GM12875 (cell line): Measurements from ENCODE around the gene PLEKHH1.

Experiments used
- H3K4me3 ChIP-seq: one replicate; pipeline ENCODE4 v1.5.1; 2011; ENCODE audit warnings: low read depth, low read length, control low read depth
- TF ChIP-seq, protein P1 (sequence below): IDR thresholded peaks from 2 replicates; pipeline ENCODE4 v1.5.1; 2011; ENCODE audit warnings: low read depth, mild to moderate bottlenecking, control low read depth, inconsistent platforms, low read length, moderate library complexity, borderline replicate concordance; ENCODE audit not compliant: insufficient read depth

PLEKHH1 gene

GRCh38 chr14:67532998-67533753 is at the start of gene PLEKHH1:
PLEKHH1 (plus strand) TSS chr14:67533290; CDS start chr14:67541868, 8,578 bp downstream.
- TF ChIP-seq, protein P1, sequence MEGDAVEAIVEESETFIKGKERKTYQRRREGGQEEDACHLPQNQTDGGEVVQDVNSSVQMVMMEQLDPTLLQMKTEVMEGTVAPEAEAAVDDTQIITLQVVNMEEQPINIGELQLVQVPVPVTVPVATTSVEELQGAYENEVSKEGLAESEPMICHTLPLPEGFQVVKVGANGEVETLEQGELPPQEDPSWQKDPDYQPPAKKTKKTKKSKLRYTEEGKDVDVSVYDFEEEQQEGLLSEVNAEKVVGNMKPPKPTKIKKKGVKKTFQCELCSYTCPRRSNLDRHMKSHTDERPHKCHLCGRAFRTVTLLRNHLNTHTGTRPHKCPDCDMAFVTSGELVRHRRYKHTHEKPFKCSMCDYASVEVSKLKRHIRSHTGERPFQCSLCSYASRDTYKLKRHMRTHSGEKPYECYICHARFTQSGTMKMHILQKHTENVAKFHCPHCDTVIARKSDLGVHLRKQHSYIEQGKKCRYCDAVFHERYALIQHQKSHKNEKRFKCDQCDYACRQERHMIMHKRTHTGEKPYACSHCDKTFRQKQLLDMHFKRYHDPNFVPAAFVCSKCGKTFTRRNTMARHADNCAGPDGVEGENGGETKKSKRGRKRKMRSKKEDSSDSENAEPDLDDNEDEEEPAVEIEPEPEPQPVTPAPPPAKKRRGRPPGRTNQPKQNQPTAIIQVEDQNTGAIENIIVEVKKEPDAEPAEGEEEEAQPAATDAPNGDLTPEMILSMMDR, result no peak
- H3K4me3 ChIP-seq, result peak within 1 kb of the TSS; percentile 43

DNA sequence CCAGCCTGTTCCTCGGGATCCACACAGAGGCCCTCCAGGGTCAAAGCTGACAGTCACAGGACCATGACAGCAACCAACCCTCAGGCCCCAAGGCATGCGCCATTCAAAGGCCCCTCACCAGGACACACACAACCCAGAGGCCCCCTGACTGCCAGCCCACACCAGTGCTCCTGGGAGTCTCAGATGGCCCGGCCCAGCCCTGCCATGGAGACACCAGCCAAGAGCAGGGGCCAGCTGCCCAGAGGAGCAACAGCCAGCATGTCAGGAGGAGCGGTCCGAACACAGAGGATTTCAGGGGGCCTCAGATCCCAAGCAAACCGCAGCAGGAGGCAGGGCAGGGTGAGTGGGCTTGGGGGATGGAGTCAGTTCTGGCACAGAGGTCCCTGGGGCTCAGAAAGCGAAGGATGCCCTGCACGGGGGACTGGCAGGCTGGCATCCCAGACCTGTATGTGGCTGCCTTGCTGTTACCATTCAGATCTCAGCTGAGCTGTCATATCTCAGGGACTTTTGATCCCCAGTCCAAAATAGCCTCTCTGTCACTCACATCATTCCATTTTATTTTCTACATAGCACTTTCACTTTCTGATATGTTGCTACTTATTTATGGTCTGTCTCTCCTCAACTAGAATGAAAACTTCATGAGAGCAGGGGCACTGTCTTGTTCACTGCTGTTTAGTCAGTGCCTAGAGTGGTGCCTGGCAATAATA is 49.4 kb upstream of the PLEKHH1 start:
- no peak overlapping the region for H3K4me3 ChIP-seq
- TF ChIP-seq, protein P1, result no peak

DNA sequence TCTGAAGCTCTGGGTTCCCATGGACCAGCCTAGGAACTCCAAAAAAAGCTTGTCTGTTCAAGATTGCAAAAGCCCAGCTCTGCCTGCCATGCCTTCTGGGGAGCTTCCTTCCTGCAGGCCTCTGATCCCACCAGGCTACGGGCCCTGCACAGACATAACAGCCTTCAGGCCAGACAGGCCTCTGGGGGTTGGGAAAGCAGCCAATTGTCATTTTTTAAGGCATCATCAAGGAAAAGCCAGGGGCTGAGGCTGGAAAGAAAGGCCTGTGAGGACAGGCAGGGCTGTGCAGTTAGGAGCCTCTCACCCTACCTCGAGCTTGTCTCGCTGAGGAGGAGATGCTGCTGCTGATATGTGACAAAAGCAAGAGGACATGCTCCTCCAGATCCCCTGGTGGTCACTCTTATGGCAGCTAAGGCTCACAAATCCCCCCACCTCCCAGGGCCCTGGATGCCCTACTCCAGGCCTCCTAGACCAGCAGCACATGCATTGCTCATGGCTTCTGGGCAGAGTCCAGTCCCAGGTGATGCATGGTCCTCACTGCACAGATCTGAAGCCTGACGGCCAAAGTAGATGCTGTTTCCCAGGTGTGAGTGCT is 47.5 kb upstream of the PLEKHH1 start:
- H3K4me3 ChIP-seq, result no peak overlapping the region
- TF ChIP-seq, protein P1, result 0 out of 2 replicates have a peak, but pooled peaks have one; percentile 4

GRCh38 chr14:67486890-67487289 is 46.2 kb upstream of the PLEKHH1 start:
- no peak overlapping the region for H3K4me3 ChIP-seq
- TF ChIP-seq, protein P1, result no peak

GRCh38 chr14:67487332-67487731 is 45.8 kb upstream of the PLEKHH1 start:
- no peak overlapping the region for H3K4me3 ChIP-seq
- TF ChIP-seq, protein P1, result no peak

- TF ChIP-seq, protein P1, result no peak
- H3K4me3 ChIP-seq, result peak within 1 kb of the TSS; percentile 25
Measured at GRCh38 chr14:67487937-67488893, 44.9 kb upstream of the PLEKHH1 start, which contains the start of gene TMEM229B. TMEM229B (minus strand) TSS chr14:67488721; CDS start chr14:67473923, 14,798 bp downstream.
